ENCODE results near the gene CCZ1B. TPM values are rescaled to one million over a fixed set of nuclear protein-coding genes. Genes with fewer than 3 reads are reported as not detected.
"Not testable (repeated sequence)": the region's sequence is repeated elsewhere in the genome, so short reads cannot be mapped to it uniquely, and the experiment has no call there.

Gene CCZ1B
- total RNA-seq, 2 donors from 2014 or later = 71.1 to 73.1 TPM

GRCh38 chr7:6835521-6835920 is 9.4 kb upstream of the CCZ1B start:
- intact Hi-C loops (cut with DNase I); DNase-seq (ENCODE audit: low spot score): not testable (repeated sequence)

- DNase-seq (ENCODE audit: low spot score) = no peak
Observed at GRCh38 chr7:6833636-6834035, 7.6 kb upstream of the CCZ1B start.

GRCh38 chr7:6831018-6831725 is 5.1 kb upstream of the CCZ1B start:
- no peak for DNase-seq (ENCODE audit: low spot score)
- intact Hi-C loops (cut with DNase I) = no loop called here

More at GRCh38 chr7:6833636-6834035, 7.6 kb upstream of the CCZ1B start:
- intact Hi-C loops (cut with DNase I) = no loop called here

GRCh38 chr7:6830026-6830425 is 4.0 kb upstream of the CCZ1B start:
- DNase-seq (ENCODE audit: low spot score); intact Hi-C loops (cut with DNase I): not testable (repeated sequence)

GRCh38 chr7:6829616-6830015 is 3.5 kb upstream of the CCZ1B start:
- intact Hi-C loops (cut with DNase I); DNase-seq (ENCODE audit: low spot score): not testable (repeated sequence)

DNA sequence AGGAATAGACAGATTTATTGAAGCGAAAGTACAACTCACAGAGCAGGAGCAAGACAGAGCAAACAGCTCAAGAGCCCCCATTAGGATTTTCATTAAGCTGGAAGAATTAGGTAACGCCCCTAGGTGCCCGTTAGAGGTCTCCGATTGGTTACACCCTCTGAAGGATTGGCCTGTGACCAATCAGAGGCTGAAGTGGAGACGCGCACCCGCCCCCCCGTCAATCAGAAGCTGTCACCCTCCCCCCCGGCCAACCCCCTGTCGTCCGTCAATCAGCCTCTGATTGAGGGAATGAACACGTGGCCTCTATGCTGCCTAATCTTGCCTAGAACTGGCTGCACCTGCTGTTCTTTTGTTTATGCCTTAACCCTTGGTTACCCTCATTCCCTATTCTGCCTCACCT is 1.1 kb upstream of the CCZ1B start:
- intact Hi-C loops (cut with DNase I); DNase-seq (ENCODE audit: low spot score): not testable (repeated sequence)

DNA sequence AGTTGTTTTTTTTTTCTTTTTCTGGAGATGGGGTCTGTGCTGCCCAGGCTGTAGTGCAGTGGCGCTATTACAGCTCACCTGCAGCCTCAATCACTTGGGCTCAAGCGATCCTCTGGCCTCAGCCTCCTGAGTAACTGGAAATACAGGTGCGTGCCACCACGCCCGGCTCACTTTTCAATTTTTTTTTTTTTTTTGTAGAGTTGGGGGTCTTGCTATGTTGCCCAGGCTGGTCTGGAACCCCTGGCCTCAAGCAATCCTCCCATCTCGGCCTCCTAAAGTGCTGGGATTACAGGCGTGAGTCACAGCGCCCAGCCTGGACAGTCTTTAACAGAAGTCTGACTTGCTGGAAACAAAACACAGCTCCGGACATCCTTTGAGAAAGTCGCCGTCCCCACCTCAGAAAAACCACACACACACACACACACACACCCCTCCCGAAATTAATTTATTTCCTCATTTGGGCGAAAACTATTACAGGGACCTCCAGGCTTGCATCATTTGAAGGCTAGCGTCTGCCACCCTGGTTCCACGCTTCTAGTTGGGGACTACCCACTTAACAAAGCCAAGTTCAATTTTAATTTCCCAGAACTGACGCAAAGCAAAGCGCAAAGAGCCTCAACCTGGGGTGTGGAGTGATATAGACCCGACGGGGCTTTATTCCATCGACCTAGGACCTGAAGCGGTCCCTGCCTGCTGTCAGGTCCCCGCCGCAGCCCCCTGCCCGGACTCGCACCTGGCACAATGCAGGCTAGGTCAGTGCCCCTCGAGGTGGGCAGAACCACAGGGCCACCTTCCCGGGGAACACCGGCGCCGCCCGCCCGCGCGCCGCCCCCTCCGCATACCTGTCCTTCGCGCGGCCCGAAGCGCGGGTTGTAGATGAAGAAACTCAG is 594 bp downstream of the CCZ1B start:
- DNase-seq (ENCODE audit: low spot score); intact Hi-C loops (cut with DNase I): not testable (repeated sequence)

DNA sequence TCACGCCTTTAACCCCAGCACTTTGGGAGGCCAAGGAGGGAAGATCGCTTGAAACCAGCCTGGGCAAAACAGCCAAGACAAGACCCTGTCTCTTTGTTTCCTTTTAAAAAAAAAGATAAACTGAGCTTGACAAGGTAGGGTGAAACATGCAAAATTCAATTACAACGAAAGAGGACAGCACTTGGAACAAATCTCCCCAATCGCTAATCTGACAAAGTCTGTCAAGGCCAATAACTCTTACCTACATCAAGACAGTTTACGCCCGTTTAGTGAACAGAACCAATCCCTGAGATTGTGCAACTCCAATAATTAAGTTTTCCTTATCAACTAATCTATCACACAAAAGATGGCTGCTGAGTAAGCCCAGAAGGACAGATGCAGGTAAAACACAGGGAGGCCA is 4.5 kb downstream of the CCZ1B start:
- intact Hi-C loops (cut with DNase I) = not testable (repeated sequence)

GRCh38 chr7:6815470-6815869 is 10.6 kb downstream of the CCZ1B start:
- DNase-seq (ENCODE audit: low spot score); intact Hi-C loops (cut with DNase I): not testable (repeated sequence)

More for the DNA sequence above, 4.5 kb downstream of the CCZ1B start:
- not testable (repeated sequence) for DNase-seq (ENCODE audit: low spot score)

GRCh38 chr7:6813011-6813410 is 13.1 kb downstream of the CCZ1B start:
- DNase-seq (ENCODE audit: low spot score); intact Hi-C loops (cut with DNase I): not testable (repeated sequence)

- DNase-seq (ENCODE audit: low spot score); intact Hi-C loops (cut with DNase I): not testable (repeated sequence)
Observed at GRCh38 chr7:6807959-6808358, 18.1 kb downstream of the CCZ1B start.

DNA sequence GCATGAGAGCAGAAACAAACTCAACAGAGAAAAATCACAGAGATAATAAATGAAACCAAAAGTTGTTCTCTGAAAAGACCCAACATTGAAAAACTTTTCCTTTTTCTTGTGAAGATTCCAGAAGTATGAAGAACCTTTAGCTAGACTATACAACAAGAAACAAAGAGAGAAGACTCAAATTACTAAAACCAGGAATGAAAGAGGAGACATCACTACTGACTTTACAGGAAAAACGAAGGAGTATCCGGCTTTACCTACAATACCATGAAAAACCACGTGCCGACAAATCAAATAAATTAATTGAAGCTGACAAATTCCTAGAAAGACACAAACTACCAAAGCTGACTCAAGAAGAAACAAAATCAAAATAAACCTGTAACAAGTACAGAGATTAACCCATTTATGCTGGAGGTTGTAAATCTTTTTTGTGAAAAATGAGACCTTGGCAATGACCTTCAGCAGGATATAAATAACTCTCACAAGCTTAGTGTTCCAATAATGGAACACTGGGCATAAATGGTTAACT is 18.6 kb downstream of the CCZ1B start:
- intact Hi-C loops (cut with DNase I); DNase-seq (ENCODE audit: low spot score): not testable (repeated sequence)

DNA sequence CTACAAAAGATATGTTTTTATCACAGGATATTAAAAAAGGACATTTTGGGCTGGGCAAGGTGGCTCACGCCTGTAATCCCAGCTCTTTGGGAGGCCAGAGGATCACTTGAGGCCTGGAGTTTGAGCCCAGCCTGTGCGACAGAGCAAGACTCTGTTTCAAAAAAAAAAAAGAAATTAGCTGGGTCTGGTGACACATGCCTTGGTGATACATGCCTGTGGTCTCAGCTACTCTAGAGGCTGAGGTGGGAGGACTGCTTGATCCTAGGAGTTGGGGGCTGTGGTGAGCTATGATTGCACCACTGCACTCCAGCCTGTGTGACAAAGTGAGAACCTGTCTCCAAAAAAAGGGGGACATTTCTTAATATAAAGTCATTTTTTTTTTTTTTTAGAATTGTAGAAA is 25.7 kb downstream of the CCZ1B start:
- intact Hi-C loops (cut with DNase I); DNase-seq (ENCODE audit: low spot score): not testable (repeated sequence)

- intact Hi-C loops (cut with DNase I); DNase-seq (ENCODE audit: low spot score): not testable (repeated sequence)
Observed at GRCh38 chr7:6799887-6800286, 26.2 kb downstream of the CCZ1B start.

GRCh38 chr7:6798047-6798446 is 28.0 kb downstream of the CCZ1B start:
- DNase-seq (ENCODE audit: low spot score); intact Hi-C loops (cut with DNase I): not testable (repeated sequence)

- intact Hi-C loops (cut with DNase I); DNase-seq (ENCODE audit: low spot score): not testable (repeated sequence)
Observed at GRCh38 chr7:6797218-6797617, 28.9 kb downstream of the CCZ1B start.

DNA sequence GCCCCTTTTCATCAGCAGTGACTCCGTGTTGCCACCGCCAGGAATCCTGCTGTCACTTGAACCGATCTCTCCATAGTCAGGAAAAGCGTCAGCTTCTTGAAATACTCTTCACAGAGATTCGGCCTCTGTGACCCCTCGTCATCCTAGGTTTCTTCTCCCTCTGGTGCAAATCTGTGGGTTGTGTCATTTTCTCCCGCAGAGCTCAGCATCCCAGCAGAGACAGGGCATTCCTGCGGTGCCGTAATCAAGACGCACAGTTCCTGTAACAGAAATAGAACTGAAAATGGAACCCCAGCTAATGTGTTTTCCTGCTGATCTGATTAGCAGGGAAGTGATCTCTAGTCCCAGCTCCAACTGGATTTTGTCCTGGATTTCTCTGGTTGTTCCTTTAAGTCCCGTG is 31.8 kb downstream of the CCZ1B start:
- intact Hi-C loops (cut with DNase I); DNase-seq (ENCODE audit: low spot score): not testable (repeated sequence)

- DNase-seq (ENCODE audit: low spot score); intact Hi-C loops (cut with DNase I): not testable (repeated sequence)
Observed at GRCh38 chr7:6792113-6792872, 33.8 kb downstream of the CCZ1B start.

- intact Hi-C loops (cut with DNase I); DNase-seq (ENCODE audit: low spot score): not testable (repeated sequence)
Observed at GRCh38 chr7:6789353-6789752, 36.7 kb downstream of the CCZ1B start.
